HepG2 (cell line): ENCODE results near the gene NIP7. TPM values are rescaled to one million over a fixed set of nuclear protein-coding genes. Genes with fewer than 3 reads are reported as not detected.

Experiments used
- ARHGAP35 ChIP-seq: sonication (generic); formaldehyde crosslinking; IDR thresholded peaks from 2 replicates; pipeline ENCODE4 v1.9.0; 2022; ENCODE audit warnings: mild to moderate bottlenecking, inconsistent platforms, moderate library complexity, missing genetic modification reagents, borderline replicate concordance
- CBFB ChIP-seq: sonication (generic); formaldehyde crosslinking; IDR thresholded peaks from 2 replicates; pipeline ENCODE4 v1.4.0; 2020; ENCODE audit warnings: missing genetic modification reagents
- DPF2 ChIP-seq: sonication (generic); formaldehyde crosslinking; IDR thresholded peaks from 2 replicates; pipeline ENCODE4 v1.4.0; 2020; ENCODE audit warnings: mild to moderate bottlenecking, low read depth, missing genetic modification reagents, borderline replicate concordance
- IKZF1 ChIP-seq: fragments of 450-650 bp; IDR thresholded peaks from 2 replicates; pipeline ENCODE4 v1.7.1; 2016
- MAFF ChIP-seq: IDR thresholded peaks from 2 replicates; pipeline ENCODE4 v1.6.1; 2011; ENCODE audit warnings: low read depth, low read length, improper control_type of control experiment
- NPAS2 ChIP-seq: sonication (generic); formaldehyde crosslinking; IDR thresholded peaks from 2 replicates; pipeline ENCODE4 v1.8.0; 2022; ENCODE audit warnings: mild to moderate bottlenecking, missing genetic modification reagents, borderline replicate concordance
- PLRG1 ChIP-seq: fragments of 450-650 bp; conservative IDR thresholded peaks from 2 replicates; pipeline ENCODE4 v1.6.1; 2016
- POLR2G ChIP-seq: fragments of 200-400 bp; formaldehyde crosslinking; IDR thresholded peaks from 2 replicates; pipeline ENCODE4 v1.6.1; 2018; ENCODE audit warnings: mild to moderate bottlenecking, low read depth, low read length, moderate library complexity
- SMAD1 ChIP-seq: sonication (generic); formaldehyde crosslinking; IDR thresholded peaks from 2 replicates; pipeline ENCODE4 v1.4.0; 2020; ENCODE audit warnings: missing genetic modification reagents, low read depth, mild to moderate bottlenecking, borderline replicate concordance
- ZFAT ChIP-seq: sonication (generic); formaldehyde crosslinking; conservative IDR thresholded peaks from 2 replicates; pipeline ENCODE4 v1.8.1; 2023; ENCODE audit warnings: missing genetic modification reagents, inconsistent platforms
- ZNF20 ChIP-seq: sonication (generic); formaldehyde crosslinking; IDR thresholded peaks from 2 replicates; pipeline ENCODE4 v1.4.0; 2020; ENCODE audit warnings: mild to moderate bottlenecking, moderate library complexity, missing genetic modification reagents
- ZNF441 ChIP-seq: sonication (generic); formaldehyde crosslinking; IDR thresholded peaks from 2 replicates; pipeline ENCODE4 v1.7.0; 2021; ENCODE audit warnings: missing genetic modification reagents, borderline replicate concordance
- ZNF589 ChIP-seq: sonication (generic); formaldehyde crosslinking; conservative IDR thresholded peaks from 2 replicates; pipeline ENCODE4 v1.8.0; 2022; ENCODE audit warnings: mild to moderate bottlenecking, moderate library complexity, missing genetic modification reagents
- ZNF713 ChIP-seq: sonication (generic); formaldehyde crosslinking; IDR thresholded peaks from 2 replicates; pipeline ENCODE4 v1.4.0; 2020; ENCODE audit warnings: mild to moderate bottlenecking, missing genetic modification reagents
- ZNF816 ChIP-seq: sonication (generic); formaldehyde crosslinking; IDR thresholded peaks from 2 replicates; pipeline ENCODE4 v1.8.0; 2022; ENCODE audit warnings: missing genetic modification reagents, mild to moderate bottlenecking, borderline replicate concordance
- polyA plus RNA-seq, 8 experiments: library from polyadenylated mRNA; depleted of rRNA in 3 of 8; stranded (reverse) in 7 of 8; unstranded in 1 of 8; fragments of >200 nt; fragmentation: Illumina TruSeq in 4 of 8; extraction: Trizol in 4 of 8; gene quantifications; 2 replicates each; pipeline versions ENCODE4 v1.2.1 to v1.2.3, GENCODE V29; 2011 to 2016; ENCODE audit warnings: low read depth in 4 of 8, missing spikeins in 1 of 8, mixed read lengths in 1 of 8; ENCODE audit not compliant: insufficient read depth in 1 of 8
- total RNA-seq, 5 experiments: library from RNA; depleted of rRNA; stranded (reverse); fragments of >200 nt; fragmentation: Illumina TruSeq; extraction: Trizol; gene quantifications; 2 replicates each; pipeline ENCODE4 v1.2.3, GENCODE V29; 2016; ENCODE audit warnings: low read depth in 1 of 5
- TF ChIP-seq, protein P1 (sequence below): sonication (generic); formaldehyde crosslinking; IDR thresholded peaks from 2 replicates; pipeline ENCODE4 v1.9.0; 2022; ENCODE audit warnings: missing genetic modification reagents, mild to moderate bottlenecking, borderline replicate concordance
- TF ChIP-seq, protein P2 (sequence below): sonication (generic); formaldehyde crosslinking; IDR thresholded peaks from 2 replicates; pipeline ENCODE4 v1.8.1; 2022; ENCODE audit warnings: mild to moderate bottlenecking, missing genetic modification reagents
- TF ChIP-seq, protein P3 (sequence below): sonication (generic); formaldehyde crosslinking; IDR thresholded peaks from 2 replicates; pipeline ENCODE4 v1.9.0; 2022; ENCODE audit warnings: low read depth, missing genetic modification reagents
- TF ChIP-seq, protein P4 (sequence below): sonication (generic); IDR thresholded peaks from 2 replicates; pipeline ENCODE4 v1.6.1; 2016; ENCODE audit warnings: low read depth, borderline replicate concordance
- TF ChIP-seq, protein P5 (sequence below), 2 experiments: fragments of 450-650 bp in 1 of 2; sonication (generic) in 1 of 2; formaldehyde crosslinking; IDR thresholded peaks; 2 replicates each; pipeline versions ENCODE4 v1.5.0 to v1.8.0; 2020 to 2022; ENCODE audit warnings: mild to moderate bottlenecking in 1 of 2, missing genetic modification reagents in 1 of 2
- TF ChIP-seq, protein P6 (sequence below): sonication (generic); formaldehyde crosslinking; IDR thresholded peaks from 2 replicates; pipeline ENCODE4 v1.4.0; 2020; ENCODE audit warnings: missing genetic modification reagents
- TF ChIP-seq, protein P7 (sequence below): sonication (generic); formaldehyde crosslinking; IDR thresholded peaks from 2 replicates; pipeline ENCODE4 v1.8.0; 2022; ENCODE audit warnings: low read depth, missing genetic modification reagents

The NIP7 gene
- total and polyA plus RNA-seq, 2 of the 13 experiments (the other 11 are each of a cell fraction or from before 2014, with no cell fraction given), result 15.3 to 114 TPM

DNA sequence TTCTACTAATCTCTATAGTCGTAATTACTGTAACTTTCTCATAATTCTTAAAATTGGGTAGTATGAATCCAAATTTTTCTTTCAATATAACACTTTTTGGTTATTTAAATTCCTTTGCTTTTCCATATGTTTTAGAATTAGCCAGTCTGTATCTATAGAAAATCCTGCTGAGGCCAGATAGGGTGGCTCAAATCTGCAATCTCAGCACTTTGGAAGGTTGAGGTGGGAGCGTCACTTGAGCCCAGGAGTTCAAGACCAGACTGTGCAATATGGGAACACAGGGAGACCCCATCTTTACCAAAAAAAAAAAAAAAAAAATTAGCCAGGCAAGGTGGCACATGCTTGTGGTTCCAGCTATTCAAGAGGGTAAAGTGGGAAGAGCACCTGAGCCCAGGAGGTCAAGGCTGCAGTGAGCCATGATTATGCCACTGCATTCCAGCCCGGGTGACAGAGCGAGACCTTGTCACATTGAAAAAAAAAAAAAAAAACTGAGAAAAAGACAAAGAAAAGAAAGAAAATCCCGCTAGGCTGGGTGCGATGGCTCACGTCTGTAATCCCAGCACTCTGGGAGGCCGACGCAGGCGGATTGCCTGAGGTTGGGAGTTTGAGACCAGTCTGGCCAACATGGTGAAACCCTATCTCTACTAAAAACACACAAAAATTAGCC, 37.0 kb downstream of the NIP7 start (continued):
- TF ChIP-seq, protein P1, sequence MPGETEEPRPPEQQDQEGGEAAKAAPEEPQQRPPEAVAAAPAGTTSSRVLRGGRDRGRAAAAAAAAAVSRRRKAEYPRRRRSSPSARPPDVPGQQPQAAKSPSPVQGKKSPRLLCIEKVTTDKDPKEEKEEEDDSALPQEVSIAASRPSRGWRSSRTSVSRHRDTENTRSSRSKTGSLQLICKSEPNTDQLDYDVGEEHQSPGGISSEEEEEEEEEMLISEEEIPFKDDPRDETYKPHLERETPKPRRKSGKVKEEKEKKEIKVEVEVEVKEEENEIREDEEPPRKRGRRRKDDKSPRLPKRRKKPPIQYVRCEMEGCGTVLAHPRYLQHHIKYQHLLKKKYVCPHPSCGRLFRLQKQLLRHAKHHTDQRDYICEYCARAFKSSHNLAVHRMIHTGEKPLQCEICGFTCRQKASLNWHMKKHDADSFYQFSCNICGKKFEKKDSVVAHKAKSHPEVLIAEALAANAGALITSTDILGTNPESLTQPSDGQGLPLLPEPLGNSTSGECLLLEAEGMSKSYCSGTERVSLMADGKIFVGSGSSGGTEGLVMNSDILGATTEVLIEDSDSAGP (CRISPR knock-in tag), result no peak
- TF ChIP-seq ARHGAP35 (no peak), DPF2 (no peak), MAFF (peak; percentile 98), ZNF816 (no peak), POLR2G (no peak), IKZF1 (no peak), PLRG1 (no peak), ZNF713 (CRISPR knock-in tag) (no peak), ZFAT (CRISPR knock-in tag) (no peak), ZNF441 (CRISPR knock-in tag) (0 out of 2 replicates have a peak, but pooled peaks have one; percentile 15), SMAD1 (CRISPR knock-in tag) (no peak), NPAS2 (CRISPR knock-in tag) (no peak), ZNF589 (CRISPR knock-in tag) (no peak), ZNF20 (CRISPR knock-in tag) (no peak), CBFB (CRISPR knock-in tag) (no peak)
- TF ChIP-seq, protein P2, sequence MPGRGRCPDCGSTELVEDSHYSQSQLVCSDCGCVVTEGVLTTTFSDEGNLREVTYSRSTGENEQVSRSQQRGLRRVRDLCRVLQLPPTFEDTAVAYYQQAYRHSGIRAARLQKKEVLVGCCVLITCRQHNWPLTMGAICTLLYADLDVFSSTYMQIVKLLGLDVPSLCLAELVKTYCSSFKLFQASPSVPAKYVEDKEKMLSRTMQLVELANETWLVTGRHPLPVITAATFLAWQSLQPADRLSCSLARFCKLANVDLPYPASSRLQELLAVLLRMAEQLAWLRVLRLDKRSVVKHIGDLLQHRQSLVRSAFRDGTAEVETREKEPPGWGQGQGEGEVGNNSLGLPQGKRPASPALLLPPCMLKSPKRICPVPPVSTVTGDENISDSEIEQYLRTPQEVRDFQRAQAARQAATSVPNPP, result no peak
- TF ChIP-seq, protein P3, sequence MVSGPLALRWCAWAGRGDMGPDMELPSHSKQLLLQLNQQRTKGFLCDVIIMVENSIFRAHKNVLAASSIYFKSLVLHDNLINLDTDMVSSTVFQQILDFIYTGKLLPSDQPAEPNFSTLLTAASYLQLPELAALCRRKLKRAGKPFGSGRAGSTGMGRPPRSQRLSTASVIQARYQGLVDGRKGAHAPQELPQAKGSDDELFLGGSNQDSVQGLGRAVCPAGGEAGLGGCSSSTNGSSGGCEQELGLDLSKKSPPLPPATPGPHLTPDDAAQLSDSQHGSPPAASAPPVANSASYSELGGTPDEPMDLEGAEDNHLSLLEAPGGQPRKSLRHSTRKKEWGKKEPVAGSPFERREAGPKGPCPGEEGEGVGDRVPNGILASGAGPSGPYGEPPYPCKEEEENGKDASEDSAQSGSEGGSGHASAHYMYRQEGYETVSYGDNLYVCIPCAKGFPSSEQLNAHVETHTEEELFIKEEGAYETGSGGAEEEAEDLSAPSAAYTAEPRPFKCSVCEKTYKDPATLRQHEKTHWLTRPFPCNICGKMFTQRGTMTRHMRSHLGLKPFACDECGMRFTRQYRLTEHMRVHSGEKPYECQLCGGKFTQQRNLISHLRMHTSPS (CRISPR knock-in tag), result peak; percentile 68; the same call in 1 of the 2 replicates
- TF ChIP-seq, protein P4, sequence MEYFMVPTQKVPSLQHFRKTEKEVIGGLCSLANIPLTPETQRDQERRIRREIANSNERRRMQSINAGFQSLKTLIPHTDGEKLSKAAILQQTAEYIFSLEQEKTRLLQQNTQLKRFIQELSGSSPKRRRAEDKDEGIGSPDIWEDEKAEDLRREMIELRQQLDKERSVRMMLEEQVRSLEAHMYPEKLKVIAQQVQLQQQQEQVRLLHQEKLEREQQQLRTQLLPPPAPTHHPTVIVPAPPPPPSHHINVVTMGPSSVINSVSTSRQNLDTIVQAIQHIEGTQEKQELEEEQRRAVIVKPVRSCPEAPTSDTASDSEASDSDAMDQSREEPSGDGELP, result no peak
- TF ChIP-seq, protein P5, sequence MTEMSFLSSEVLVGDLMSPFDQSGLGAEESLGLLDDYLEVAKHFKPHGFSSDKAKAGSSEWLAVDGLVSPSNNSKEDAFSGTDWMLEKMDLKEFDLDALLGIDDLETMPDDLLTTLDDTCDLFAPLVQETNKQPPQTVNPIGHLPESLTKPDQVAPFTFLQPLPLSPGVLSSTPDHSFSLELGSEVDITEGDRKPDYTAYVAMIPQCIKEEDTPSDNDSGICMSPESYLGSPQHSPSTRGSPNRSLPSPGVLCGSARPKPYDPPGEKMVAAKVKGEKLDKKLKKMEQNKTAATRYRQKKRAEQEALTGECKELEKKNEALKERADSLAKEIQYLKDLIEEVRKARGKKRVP (CRISPR knock-in tag; IDR thresholded peaks at IDR 0.05), result no peak
- TF ChIP-seq, protein P6, sequence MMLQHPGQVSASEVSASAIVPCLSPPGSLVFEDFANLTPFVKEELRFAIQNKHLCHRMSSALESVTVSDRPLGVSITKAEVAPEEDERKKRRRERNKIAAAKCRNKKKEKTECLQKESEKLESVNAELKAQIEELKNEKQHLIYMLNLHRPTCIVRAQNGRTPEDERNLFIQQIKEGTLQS, result no peak
- TF ChIP-seq, protein P7, sequence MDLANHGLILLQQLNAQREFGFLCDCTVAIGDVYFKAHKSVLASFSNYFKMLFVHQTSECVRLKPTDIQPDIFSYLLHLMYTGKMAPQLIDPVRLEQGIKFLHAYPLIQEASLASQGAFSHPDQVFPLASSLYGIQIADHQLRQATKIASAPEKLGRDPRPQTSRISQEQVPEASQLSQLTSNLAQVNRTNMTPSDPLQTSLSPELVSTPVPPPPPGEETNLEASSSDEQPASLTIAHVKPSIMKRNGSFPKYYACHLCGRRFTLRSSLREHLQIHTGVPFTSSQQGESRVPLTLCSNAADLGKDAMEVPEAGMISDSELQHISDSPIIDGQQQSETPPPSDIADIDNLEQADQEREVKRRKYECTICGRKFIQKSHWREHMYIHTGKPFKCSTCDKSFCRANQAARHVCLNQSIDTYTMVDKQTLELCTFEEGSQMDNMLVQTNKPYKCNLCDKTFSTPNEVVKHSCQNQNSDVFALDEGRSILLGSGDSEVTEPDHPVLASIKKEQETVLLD (CRISPR knock-in tag), result no peak
